Measurements from ENCODE around the gene ANO2.

DNA sequence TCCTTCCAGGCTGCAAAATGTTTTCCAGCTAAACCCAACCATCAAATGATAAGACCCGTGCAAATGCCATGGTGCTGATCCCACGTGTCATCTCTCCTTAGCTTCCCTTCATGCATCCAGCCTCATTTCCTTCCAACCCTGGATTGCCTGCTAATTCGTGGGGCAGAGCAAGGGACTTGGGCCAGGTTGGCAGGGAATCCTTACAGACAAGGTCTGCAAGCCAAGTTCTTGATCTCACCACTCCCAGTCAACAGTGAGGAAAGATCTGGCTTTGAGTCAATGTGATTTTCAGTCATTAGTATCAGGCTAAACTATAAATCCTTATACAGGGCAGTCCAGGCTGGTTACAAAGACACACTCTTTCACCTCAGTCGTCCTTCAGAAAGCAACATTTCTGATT, 150.9 kb downstream of the ANO2 start:
- TF ChIP-seq, protein P1, sequence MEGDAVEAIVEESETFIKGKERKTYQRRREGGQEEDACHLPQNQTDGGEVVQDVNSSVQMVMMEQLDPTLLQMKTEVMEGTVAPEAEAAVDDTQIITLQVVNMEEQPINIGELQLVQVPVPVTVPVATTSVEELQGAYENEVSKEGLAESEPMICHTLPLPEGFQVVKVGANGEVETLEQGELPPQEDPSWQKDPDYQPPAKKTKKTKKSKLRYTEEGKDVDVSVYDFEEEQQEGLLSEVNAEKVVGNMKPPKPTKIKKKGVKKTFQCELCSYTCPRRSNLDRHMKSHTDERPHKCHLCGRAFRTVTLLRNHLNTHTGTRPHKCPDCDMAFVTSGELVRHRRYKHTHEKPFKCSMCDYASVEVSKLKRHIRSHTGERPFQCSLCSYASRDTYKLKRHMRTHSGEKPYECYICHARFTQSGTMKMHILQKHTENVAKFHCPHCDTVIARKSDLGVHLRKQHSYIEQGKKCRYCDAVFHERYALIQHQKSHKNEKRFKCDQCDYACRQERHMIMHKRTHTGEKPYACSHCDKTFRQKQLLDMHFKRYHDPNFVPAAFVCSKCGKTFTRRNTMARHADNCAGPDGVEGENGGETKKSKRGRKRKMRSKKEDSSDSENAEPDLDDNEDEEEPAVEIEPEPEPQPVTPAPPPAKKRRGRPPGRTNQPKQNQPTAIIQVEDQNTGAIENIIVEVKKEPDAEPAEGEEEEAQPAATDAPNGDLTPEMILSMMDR (IDR thresholded peaks at IDR 0.05; ENCODE audit: low read depth, low read length) = no peak
- no peak for TF ChIP-seq POLR2A (IDR thresholded peaks at IDR 0.05; ENCODE audit: extremely low read depth, insufficient read length)

All from NB4 (cell line).